Measurements from ENCODE around the gene LALBA. TPM values are rescaled to one million over a fixed set of nuclear protein-coding genes. Genes with fewer than 3 reads are reported as not detected.
"Not testable (repeated sequence)": the region's sequence is repeated elsewhere in the genome, so short reads cannot be mapped to it uniquely, and the experiment has no call there.

The LALBA gene
- total RNA-seq, 3 donors from 2014 or later: not detected

DNA sequence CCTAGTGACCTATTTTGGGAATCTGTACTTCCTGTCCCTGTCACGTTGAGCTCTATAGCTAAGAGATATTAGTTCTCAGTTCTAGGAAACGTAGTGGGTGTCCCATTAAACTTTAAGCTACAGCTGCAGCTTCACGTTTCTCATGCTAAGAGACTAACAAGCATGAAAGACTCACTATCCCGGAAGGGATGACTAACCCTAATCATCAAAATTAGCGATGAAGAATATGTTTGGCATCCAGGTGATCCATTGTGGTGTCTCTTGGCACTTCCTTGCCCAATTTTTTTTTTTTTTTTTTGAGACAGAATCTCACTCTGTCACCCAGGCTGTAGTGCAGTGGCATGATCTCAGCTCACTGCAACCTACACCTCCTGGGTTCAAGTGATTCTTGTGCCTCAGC, 11.0 kb upstream of the LALBA start:
- H3K4me3 ChIP-seq: no peak overlapping the region
- ATAC-seq (no peak), DNase-seq (no peak)
- no peaks in the 10 kb centered on the region for H3K36me3 ChIP-seq (ENCODE audit: low read depth)
- H3K4me1 ChIP-seq (ENCODE audit: low read depth): no peaks in the 10 kb centered on the region
- intact Hi-C loops (cut with DNase I, micrococcal nuclease): no loop called here
- no peaks in the 10 kb centered on the region for H3K9me3 ChIP-seq
- TF ChIP-seq, protein P1, sequence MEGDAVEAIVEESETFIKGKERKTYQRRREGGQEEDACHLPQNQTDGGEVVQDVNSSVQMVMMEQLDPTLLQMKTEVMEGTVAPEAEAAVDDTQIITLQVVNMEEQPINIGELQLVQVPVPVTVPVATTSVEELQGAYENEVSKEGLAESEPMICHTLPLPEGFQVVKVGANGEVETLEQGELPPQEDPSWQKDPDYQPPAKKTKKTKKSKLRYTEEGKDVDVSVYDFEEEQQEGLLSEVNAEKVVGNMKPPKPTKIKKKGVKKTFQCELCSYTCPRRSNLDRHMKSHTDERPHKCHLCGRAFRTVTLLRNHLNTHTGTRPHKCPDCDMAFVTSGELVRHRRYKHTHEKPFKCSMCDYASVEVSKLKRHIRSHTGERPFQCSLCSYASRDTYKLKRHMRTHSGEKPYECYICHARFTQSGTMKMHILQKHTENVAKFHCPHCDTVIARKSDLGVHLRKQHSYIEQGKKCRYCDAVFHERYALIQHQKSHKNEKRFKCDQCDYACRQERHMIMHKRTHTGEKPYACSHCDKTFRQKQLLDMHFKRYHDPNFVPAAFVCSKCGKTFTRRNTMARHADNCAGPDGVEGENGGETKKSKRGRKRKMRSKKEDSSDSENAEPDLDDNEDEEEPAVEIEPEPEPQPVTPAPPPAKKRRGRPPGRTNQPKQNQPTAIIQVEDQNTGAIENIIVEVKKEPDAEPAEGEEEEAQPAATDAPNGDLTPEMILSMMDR (IDR thresholded peaks at IDR 0.05): no peak

DNA sequence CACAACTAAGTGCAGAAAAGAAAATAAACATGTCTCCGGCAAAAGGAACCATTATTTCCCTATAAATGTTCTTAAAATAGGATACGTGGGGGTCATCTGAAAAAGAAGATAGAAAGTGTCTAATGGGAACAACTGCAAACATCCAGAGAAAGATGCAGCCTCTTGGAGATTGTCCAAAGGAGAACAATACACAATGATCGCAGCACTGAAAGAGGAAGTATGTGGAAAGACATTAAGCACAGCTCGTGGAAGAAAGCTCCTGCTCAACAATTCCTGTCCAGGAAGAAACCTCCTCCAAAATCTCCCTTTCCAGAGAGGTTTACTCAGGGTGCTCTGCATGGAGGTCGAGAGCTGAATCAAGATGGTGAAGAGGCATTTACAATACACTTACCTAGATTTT, 2.5 kb upstream of the LALBA start:
- H3K36me3 ChIP-seq (ENCODE audit: low read depth): no peaks in the 10 kb centered on the region
- DNase-seq: peak in 1 of 3 donors; percentile 4
- no peaks in the 10 kb centered on the region for H3K9me3 ChIP-seq
- H3K4me3 ChIP-seq: no peak overlapping the region
- ATAC-seq: no peak
- TF ChIP-seq, protein P1 (IDR thresholded peaks at IDR 0.05): no peak
- no peaks in the 10 kb centered on the region for H3K4me1 ChIP-seq (ENCODE audit: low read depth)
- intact Hi-C loops (cut with DNase I, micrococcal nuclease): no loop called here

DNA sequence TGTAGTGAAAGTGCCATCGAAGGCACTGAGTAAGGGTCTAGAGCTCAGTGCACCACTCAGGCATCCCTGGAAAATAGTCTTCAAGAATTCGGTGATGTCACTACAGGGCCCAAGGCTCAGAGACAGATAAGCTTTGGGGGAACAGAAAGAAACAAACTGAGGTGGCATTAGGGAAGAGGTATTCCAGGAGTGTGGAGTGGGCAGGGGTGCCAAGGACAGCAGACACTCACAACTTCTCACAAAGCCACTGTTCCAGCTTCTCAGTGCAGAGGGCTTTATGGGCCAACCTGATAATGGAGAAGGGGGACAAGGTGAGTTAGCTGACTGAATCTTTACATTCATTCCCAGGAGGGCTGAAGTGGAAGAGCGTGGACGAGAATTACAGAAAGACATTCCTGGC, 2.1 kb downstream of the LALBA start:
- intact Hi-C loops (cut with DNase I, micrococcal nuclease): no loop called here
- H3K4me1 ChIP-seq (ENCODE audit: low read depth): no peaks in the 10 kb centered on the region
- H3K36me3 ChIP-seq (ENCODE audit: low read depth): no peaks in the 10 kb centered on the region
- TF ChIP-seq, protein P1 (IDR thresholded peaks at IDR 0.05): no peak
- H3K9me3 ChIP-seq: no peaks in the 10 kb centered on the region
- DNase-seq (no peak), ATAC-seq (no peak)
- no peak overlapping the region for H3K4me3 ChIP-seq

DNA sequence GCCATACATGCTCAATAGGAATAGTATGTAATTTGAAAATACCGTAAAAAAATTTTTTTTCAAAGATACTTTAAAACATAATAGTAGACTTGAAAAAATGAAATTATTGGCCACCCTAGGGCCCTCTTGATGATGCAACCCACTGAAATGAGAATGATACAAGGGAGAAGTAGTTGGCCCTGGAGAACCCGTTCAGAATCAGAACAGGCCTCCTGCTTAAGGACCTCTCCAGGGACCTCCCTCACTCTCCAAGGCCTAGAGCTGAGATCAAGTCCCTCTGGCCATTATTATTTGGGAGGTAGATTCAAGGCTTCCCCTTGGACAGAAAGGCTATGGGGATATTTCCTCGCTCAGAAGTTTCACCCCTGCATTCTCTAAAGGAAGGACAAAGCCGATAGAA, 11.9 kb downstream of the LALBA start:
- H3K9me3 ChIP-seq: no peaks in the 10 kb centered on the region
- intact Hi-C loops (cut with DNase I, micrococcal nuclease): no loop called here
- H3K4me3 ChIP-seq: no peak overlapping the region
- H3K36me3 ChIP-seq (ENCODE audit: low read depth): no peaks in the 10 kb centered on the region
- no peak for DNase-seq
- TF ChIP-seq, protein P1 (IDR thresholded peaks at IDR 0.05): no peak
- no peak for ATAC-seq
- no peaks in the 10 kb centered on the region for H3K4me1 ChIP-seq (ENCODE audit: low read depth)

DNA sequence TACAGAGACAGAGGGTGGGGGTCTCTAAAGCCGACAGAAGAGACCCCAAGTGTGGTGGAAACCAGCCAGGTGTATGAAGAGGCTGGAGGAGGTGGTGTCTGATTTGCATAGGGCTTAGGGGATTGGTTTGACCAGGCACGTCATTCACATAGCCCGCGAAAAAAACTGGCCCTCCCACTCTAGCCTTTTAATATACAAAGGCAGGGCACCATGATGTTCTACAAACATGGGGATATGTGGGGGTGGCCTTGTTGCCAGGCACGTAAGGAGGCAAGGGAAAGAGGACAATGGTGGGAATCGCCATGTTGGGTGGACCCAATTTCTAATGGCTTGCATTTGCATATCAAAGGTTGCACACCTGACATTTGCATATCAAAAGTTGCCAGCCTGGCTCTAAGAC, 13.2 kb downstream of the LALBA start:
- intact Hi-C loops (cut with DNase I, micrococcal nuclease): no loop called here
- no peaks in the 10 kb centered on the region for H3K36me3 ChIP-seq (ENCODE audit: low read depth)
- DNase-seq: no peak
- no peaks in the 10 kb centered on the region for H3K4me1 ChIP-seq (ENCODE audit: low read depth)
- ATAC-seq: no peak
- no peak overlapping the region for H3K4me3 ChIP-seq
- no peaks in the 10 kb centered on the region for H3K9me3 ChIP-seq
- TF ChIP-seq, protein P1 (IDR thresholded peaks at IDR 0.05): no peak

DNA sequence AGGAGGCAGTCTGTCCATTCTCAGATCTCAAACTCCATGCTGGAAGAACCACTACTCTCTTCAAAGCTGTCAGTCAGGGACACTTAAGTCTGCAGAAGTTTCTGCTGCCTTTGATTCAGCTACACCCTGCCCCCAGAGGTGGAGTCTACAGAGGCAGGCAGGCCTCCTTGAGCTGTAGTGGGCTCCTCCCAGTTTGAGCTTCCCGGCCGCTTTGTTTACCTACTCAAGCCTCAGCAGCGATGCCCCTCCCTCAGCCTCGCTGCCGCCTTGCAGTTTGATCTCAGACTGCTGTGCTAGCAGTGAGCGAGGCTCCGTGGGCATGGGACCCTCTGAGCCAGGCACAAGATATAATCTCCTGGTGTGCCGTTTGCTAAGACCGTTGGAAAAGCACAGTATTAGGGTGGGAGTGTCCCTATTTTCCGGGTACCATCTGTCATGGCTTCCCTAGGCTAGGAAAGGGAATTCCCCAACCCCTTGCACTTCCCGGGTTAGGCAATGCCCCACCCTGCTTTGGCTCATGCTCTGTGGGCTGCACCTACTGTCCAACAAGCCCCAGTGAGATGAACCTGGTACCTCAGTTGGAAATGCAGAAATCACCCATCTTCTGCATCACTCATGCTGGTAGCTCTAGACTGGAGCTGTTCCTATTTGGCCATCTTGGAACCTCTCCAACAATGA, 16.0 kb downstream of the LALBA start:
- ATAC-seq; H3K36me3 ChIP-seq (ENCODE audit: low read depth); intact Hi-C loops (cut with DNase I, micrococcal nuclease); H3K4me3 ChIP-seq; H3K4me1 ChIP-seq (ENCODE audit: low read depth); H3K9me3 ChIP-seq: not testable (repeated sequence)
- DNase-seq: peak; percentile 15 to 53 (median 30)

DNA sequence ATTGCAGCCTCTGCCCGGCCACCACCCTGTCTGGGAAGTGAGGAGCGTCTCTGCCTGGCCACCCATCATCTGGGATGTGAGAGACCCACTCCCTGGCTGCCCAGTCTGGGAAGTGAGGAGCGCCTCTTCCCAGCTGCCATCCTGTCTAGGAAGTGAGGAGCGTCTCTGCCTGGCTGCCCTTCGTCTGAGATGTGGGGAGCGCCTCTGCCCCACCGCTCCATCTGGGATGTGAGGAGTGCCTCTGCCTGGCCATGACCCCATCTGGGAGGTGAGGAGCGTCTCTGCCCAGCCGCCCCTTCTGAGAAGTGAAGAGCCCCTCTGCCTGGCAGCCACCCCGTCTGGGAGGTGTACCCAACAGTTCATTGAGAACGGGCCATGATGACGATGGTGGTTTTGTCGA, 18.2 kb downstream of the LALBA start:
- H3K9me3 ChIP-seq; ATAC-seq; intact Hi-C loops (cut with DNase I, micrococcal nuclease); DNase-seq; H3K36me3 ChIP-seq (ENCODE audit: low read depth); H3K4me3 ChIP-seq; H3K4me1 ChIP-seq (ENCODE audit: low read depth): not testable (repeated sequence)

DNA sequence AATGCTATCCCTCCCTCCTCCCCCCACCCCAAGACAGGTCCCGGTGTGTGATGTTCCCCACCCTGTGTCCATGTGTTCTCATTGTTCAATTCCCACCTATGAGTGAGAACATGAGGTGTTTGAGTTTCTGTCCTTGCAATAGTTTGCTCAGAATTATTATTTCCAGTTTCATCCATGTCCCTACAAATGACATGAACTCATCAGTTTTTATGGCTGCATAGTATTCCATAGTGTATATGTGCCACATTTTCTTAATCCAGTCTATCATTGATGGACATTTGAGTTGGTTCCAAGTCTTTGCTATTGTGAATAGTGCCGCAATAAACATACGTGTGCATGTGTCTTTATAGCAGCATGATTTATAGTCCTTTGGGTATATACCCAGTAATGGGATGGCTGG, 22.8 kb downstream of the LALBA start:
- H3K4me3 ChIP-seq; intact Hi-C loops (cut with DNase I, micrococcal nuclease); H3K9me3 ChIP-seq; ATAC-seq; DNase-seq; H3K36me3 ChIP-seq (ENCODE audit: low read depth); H3K4me1 ChIP-seq (ENCODE audit: low read depth): not testable (repeated sequence)

All from mucosa of descending colon (tissue), 3 donors.